Measurements from ENCODE around the gene CCDC158.

GRCh38 chr4:76434901-76435527 lies 14.1 kb upstream of the CCDC158 start, which contains the start of gene SHROOM3:
- TF ChIP-seq CTCF (conservative IDR thresholded peaks at IDR 0.05; ENCODE audit: low read depth, low read length) (no peak), RAD21 (IDR thresholded peaks at IDR 0.05; ENCODE audit: low read length) (no peak), RCOR1 (IDR thresholded peaks at IDR 0.05; ENCODE audit: insufficient replicate concordance, low read length) (no peak), FOS (IDR thresholded peaks at IDR 0.05; ENCODE audit: low read depth, low read length) (no peak), POLR2A (IDR thresholded peaks at IDR 0.05; ENCODE audit: low read depth, low read length) (no peak), USF2 (IDR thresholded peaks at IDR 0.05; ENCODE audit: low read depth, low read length) (no peak), CHD1 (IDR thresholded peaks at IDR 0.05; ENCODE audit: low read depth, low read length) (no peak), MXI1 (IDR thresholded peaks at IDR 0.05; ENCODE audit: borderline replicate concordance, low read depth, low read length) (no peak), RFX5 (IDR thresholded peaks at IDR 0.05; ENCODE audit: low read depth, low read length) (no peak), CEBPB (IDR thresholded peaks at IDR 0.05; ENCODE audit: low read depth, low read length) (no peak), BHLHE40 (IDR thresholded peaks at IDR 0.05; ENCODE audit: low read depth, low read length) (no peak)
